Stimulated activated CD8-positive, alpha-beta memory T cell treated with anti-CD3 and anti-CD28 coated beads, Interleukin-12 subunit alpha, Interleukin-12 subunit beta, amount 100 ng/mL, for 24 hours (primary cell): ENCODE measurements around the gene UBE2E1.

ENCODE experiments used
- DNase-seq: peaks from one replicate; pipeline ENCODE4 v3.0.0-alpha.2; 2020; ENCODE audit errors: extremely low read depth

UBE2E1 gene

GRCh38 chr3:23821858-23822257 lies 16.1 kb downstream of the UBE2E1 start:
- DNase-seq = no peak

- DNase-seq = no peak
These were observed 16.8 kb downstream of the UBE2E1 start for GRCh38 chr3:23822559-23822958.

DNA sequence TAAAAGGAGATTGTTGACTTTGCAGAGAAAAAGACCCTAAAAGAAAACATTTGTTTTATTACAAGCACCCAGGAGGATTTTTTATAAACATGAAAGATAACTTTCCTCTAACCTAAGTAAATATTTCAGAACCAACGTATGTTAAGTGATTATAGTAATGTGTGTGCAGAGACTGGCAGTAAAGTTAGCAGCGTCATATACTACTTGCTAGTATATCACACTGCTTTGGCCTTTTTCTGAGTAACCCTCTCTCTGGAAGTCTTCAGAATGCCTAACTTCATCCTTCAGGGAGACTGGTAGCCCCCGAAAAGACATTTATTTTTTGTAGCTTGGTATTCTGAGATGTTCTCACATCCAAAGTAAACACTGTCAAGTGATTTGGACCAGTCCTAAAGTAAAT lies 17.9 kb downstream of the UBE2E1 start:
- no peak for DNase-seq

GRCh38 chr3:23824699-23825444 lies 19.1 kb downstream of the UBE2E1 start:
- no peak for DNase-seq

- no peak for DNase-seq
These were observed 20.0 kb downstream of the UBE2E1 start for GRCh38 chr3:23825802-23826201.

GRCh38 chr3:23826382-23827064 lies 20.8 kb downstream of the UBE2E1 start:
- DNase-seq = no peak

DNA sequence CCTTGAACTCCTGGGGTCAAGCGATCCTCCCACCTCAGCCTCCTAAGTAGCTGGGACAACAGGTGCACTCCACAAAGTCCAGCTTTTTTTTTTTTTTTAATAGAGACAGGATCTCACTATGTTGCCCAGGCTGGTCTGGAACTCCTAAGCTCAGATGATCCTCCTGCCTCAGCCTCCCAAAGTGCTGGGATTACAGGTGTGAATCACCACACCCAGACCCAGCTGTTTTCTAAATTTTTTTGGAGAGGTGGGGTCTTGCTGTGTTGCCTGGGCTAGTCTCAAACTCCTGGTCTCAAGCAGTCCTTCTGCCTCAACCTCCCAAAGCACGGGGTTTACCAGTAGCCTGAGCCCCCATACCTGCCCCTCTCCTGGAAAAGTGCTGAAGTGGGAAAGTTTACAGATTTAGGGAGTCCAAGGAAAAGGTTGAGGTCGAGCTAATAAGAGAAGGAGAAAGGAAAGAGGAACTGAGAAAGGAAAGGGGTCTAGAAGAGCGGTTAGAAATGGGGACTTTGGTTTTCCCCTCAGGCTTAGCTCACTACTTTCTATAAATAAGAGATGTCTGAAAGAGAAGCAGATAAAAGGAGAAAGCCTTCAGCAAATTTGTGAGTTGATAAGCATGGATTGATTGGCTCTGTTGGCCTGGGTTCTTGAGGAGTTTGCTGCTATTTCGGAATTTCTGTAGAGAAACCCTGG lies 23.6 kb downstream of the UBE2E1 start:
- no peak for DNase-seq

GRCh38 chr3:23830869-23831484 lies 25.2 kb downstream of the UBE2E1 start:
- DNase-seq = no peak

GRCh38 chr3:23831517-23832394 lies 26.0 kb downstream of the UBE2E1 start:
- DNase-seq = no peak

DNA sequence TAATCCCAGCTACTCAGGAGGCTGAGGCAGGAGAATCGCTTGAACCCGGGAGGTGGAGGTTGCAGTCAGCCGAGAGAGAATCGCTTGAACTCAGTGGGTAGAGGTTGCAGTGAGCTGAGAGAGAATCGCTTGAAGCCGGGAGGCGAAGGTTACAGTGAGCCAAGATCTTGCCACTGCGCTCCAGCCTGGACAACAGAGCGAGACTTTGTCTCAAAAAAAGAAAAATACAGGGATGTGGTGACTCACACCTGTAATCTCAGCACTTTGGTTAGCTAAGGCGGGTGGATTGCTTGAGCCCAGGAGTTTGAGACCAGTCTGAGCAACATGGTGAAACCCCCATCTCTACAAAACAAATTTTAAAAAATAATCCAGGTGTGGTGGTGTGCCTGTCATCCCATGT lies 26.8 kb downstream of the UBE2E1 start:
- no peak for DNase-seq

- DNase-seq = no peak
These were observed 28.5 kb downstream of the UBE2E1 start for GRCh38 chr3:23834082-23834870.

DNA sequence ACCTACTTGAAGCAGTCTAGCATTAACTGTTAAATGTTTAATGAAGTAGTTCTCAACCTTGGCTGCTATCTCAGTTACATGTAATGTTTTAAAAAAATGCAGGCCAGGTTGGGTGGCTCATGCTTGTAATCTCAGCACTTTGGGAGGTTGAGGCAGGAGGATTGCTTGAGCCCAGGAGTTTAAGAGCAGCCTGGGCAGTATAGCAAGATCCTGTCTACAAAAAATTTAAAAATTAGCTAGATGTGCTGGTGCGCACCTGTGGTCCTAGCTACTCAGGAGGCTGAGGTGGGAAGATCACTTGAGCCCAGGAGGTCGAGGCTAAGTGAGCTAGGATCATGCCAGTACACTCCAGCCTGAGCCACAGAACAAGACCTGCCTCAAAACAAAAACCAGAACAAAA lies 29.3 kb downstream of the UBE2E1 start:
- DNase-seq = no peak

DNA sequence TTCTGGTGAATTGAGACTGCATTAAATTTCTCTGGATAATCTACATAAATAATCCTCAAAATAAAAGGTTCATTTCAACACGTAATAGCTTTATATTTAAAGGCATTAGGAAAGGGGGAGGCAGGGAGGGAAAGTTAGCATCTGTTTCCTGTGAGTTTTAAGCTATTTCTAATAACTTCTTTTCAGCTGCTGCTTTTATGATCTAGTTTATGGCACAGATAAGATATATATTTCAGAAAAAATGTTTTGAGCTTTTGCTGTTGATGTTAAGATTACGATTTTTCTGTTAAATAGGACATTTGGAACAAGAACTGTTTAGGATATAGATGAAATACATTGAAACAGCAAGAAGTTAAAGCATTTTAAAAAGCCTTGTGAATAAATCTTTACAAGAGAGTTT lies 30.0 kb downstream of the UBE2E1 start:
- DNase-seq = no peak

DNA sequence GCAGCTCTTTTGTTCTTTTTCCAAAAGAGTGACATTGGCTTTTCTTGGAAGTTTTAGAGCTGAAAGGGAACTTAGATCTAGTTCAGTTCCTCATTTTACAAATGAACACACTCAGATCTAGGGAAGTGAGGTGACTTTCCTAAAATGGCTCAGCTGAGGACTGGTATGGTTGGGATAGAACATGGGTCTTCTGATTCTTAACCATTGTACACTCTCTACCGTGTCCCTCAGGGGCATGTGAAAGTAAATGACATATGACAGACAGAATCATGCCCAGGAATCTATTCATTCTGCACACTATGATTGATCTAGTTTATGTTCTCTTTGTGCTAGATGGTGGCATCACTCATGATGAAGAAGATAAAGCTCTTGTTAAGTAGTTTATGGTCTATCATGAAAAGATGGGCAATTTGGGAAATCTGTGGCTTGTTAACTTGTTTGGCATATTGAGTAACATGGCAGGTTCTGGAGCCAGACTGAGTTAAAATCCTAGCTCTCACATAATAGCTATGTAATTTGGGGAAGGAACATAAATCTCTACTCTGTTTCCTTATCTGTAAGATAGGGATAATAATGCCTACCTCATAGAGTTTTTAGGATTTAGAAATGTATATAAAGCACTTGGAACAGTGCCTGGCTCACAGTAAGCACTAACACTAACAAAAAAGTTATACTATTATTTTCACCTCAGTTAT lies 30.9 kb downstream of the UBE2E1 start:
- no peak for DNase-seq

GRCh38 chr3:23837286-23837685 lies 31.5 kb downstream of the UBE2E1 start:
- no peak for DNase-seq

DNA sequence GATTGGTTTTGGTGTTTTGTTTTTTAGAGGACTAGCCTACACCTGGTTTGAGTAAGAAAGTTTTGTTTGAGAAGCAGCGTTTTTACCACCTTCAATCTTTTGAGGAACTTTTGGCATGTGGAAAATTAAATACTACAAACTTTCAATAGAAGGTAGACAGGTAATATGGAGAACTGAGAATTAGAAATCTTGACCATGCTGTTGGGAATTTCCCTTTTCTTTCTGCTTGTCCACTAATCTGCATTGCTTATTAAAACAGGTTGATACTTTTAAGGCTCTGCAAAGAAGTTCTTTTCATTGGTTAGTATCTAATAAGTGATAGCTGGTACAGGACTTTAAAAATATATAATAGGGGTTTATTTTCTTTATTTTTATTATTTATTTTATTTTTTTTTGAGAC lies 31.9 kb downstream of the UBE2E1 start:
- no peak for DNase-seq

DNA sequence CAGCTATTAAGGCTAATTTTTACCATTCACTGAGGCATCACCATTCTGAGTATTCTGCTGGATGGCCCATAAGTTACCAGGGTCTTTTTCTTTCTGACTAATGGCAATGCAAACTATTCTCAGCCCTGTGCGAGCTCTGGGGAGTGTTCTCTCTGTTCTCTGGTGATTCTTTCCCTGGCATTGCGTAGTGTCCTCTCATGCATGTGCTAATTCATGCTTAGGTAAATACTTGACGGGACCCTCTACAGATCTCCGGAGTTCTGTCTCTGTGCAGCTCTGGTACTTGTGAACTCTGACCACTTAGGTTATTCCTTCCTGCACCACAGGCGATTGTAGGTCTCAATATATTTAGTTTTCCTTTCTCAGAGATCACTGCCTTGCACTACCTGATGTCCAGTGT lies 34.8 kb downstream of the UBE2E1 start:
- no peak for DNase-seq

GRCh38 chr3:23843869-23844268 lies 38.1 kb downstream of the UBE2E1 start:
- DNase-seq = no peak

DNA sequence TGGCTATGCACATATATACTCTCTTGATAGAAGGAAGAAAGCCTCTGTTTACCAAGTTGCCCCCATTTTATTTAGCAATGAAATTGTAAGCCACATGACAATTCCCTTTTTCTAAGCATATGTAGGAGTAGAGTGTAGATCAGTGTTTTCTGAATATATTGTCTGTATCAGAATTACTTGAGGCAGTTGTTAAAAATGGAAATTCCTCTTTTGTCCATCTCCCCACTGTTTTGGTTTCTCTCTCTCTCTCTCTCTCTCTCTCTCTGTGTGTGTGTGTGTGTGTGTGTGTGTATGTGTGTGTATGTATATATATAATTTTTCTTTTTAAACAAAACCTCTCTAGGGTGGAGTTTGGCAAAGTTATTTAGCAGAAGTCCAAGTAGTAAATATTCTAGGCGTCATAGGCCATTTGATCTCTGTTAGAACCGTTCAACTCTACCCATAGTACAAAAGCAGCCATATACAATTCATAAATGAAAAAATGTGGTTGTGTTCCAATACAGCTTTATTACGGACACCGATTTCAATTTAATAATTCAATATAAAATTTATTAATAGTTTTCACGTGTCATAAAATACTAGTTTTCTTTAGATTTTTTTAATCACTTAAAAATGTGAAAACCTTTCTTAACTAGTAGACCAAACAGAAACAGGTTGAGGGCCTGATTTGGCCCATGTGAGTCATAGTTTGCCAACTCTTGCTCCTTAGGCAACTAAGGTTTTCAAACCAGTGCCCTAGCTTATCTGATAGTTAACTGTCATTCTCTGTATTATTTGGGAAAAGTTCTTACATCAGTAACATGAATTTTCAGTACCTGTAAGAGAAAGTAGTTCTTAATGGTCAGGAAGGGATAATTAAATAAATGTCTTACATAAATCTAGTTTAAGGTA lies 39.8 kb downstream of the UBE2E1 start:
- no peak for DNase-seq
